ENCODE measurements around the gene ARHGAP23. TPM values are rescaled to one million over a fixed set of nuclear protein-coding genes. Genes with fewer than 3 reads are reported as not detected.

Gene ARHGAP23
- polyA plus RNA-seq, 1 donor: 23.6 TPM

DNA sequence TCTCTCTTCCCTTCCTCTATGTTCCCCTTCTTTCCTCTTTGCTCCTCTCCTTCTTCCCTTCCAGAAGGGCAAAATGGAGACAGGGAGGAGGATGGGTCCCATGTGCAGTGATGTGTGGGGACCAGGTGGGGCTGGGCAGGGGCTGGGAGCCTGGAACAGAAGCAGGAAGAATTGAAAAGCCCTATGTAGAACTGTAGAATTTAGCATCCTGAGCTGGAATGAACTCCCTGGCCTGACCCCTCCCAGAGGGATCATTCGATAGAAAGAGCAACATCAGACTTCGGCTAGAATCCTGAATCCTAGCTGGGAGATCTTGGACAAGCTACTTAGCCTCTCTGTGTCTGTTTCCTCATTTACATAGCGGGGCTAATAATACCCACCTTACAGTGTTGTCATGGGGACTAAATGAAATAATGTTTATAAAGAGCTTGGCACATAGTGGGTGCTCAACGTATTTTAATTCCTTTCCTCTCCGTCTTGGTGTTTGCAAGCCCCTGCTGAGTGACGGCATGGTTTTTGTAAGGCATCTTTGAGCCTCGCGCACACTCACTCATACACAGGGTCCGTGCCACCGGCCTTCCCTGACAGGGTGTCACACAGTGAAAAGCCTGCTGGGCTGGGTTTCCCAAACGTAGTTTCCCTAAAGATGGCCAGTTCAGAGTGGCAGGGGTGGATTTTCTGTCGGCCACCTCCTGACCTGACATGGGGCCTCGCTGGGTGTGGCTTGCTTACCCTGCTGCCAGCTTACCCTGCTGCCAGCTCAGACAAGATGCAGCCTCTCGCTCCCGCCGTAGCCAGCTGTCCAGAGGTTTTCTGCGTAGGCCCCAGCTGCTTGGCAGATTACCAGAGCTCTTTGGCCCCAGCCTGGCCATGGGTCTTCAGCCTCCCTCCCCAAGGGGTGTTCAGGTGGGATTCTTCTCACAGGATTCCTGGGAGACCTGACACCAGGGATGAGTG lies 6.1 kb upstream of the ARHGAP23 start:
- H3K4me3 ChIP-seq (ENCODE audit: low read length): peak overlapping the region; percentile 13
- DNase-seq: no peak
- peaks cover 2% of the 10 kb centered on the region for H3K9me3 ChIP-seq (ENCODE audit: control insufficient read depth, low read depth, low read length)
- H3K27ac ChIP-seq (ENCODE audit: low read length): peak overlapping the region; percentile 37
- H3K4me1 ChIP-seq (ENCODE audit: control insufficient read depth, insufficient read depth, low read length): peaks cover 17% of the 10 kb centered on the region
- peaks cover 46% of the 10 kb centered on the region for H3K27me3 ChIP-seq (ENCODE audit: control insufficient read depth, insufficient read depth, low read length)
- no peaks in the 10 kb centered on the region for H3K36me3 ChIP-seq (ENCODE audit: control insufficient read depth, insufficient read depth, low read length)
- WGBS (ENCODE audit: insufficient coverage, low lambda C conversion rate): 14% methylated on average over 1 of the region's 17 CpGs

DNA sequence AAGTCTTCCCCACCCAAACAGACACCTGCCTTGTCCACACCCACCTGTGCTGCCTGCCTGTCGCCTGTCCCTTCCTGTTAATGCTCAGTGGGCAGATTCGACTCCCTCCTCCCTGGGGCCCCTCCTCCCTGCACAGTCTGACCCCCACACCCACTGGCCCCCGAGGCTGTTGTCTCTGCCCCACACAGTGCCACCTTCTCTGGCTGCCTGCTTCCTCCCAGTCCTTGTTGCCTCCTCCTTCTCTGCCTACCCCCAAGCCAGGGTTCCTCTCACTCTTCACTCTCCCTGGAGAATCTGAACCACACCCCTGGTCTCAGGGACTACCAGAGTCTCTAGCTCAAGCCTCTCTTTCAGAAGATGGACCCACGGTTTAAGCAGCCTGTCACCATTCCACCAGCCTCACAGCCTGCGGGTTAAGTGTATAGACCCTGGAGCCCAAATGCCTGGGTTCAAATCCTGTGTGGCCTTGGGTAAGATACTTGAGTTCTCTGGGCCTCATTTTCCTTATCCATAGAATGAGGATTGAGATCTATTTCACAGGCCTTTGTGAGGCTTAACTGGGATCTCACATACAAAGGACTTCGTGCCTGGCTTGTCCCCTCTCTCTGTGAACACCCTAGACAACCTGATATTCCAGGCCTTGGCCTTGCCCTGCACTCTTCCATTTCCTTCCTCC lies 3.8 kb upstream of the ARHGAP23 start:
- Histone ChIP-seq H3K36me3 (ENCODE audit: control insufficient read depth, insufficient read depth, low read length) (no peaks in the 10 kb centered on the region), H3K4me3 (ENCODE audit: low read length) (no peak overlapping the region), H3K27me3 (ENCODE audit: control insufficient read depth, insufficient read depth, low read length) (peaks cover 34% of the 10 kb centered on the region), H3K4me1 (ENCODE audit: control insufficient read depth, insufficient read depth, low read length) (peaks cover 21% of the 10 kb centered on the region), H3K9me3 (ENCODE audit: control insufficient read depth, low read depth, low read length) (peaks cover 2% of the 10 kb centered on the region), H3K27ac (ENCODE audit: low read length) (no peak overlapping the region)
- WGBS (ENCODE audit: insufficient coverage, low lambda C conversion rate): 83% methylated on average over 1 of the region's 6 CpGs
- DNase-seq: no peak

DNA sequence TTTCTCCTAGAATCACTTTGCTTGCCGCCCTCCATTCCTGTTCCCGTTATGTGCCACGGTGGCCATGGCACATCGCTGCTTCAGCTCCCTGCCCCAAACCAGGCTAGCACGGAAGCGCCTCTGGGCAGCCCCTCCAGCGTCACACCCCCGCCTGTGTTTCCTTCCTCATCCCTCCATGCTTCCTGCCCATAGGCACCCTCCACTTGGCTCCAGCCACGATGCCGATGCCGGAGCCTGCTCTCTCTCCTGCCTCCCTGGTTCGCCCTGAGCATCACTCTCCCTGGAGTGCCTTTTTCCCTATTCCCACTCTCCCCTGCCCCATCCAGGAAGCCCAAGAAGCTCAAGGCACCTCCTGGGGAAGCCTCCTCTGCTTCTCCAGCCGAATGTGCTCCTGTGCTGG lies 3.2 kb upstream of the ARHGAP23 start:
- H3K4me1 ChIP-seq (ENCODE audit: control insufficient read depth, insufficient read depth, low read length): peaks cover 19% of the 10 kb centered on the region
- no peak for DNase-seq
- peaks cover 28% of the 10 kb centered on the region for H3K27me3 ChIP-seq (ENCODE audit: control insufficient read depth, insufficient read depth, low read length)
- no peaks in the 10 kb centered on the region for H3K36me3 ChIP-seq (ENCODE audit: control insufficient read depth, insufficient read depth, low read length)
- H3K9me3 ChIP-seq (ENCODE audit: control insufficient read depth, low read depth, low read length): peaks cover 2% of the 10 kb centered on the region
- no peak overlapping the region for H3K27ac ChIP-seq (ENCODE audit: low read length)
- WGBS (ENCODE audit: insufficient coverage, low lambda C conversion rate): no CpG with 5 or more reads among the region's 13 CpGs
- H3K4me3 ChIP-seq (ENCODE audit: low read length): no peak overlapping the region

DNA sequence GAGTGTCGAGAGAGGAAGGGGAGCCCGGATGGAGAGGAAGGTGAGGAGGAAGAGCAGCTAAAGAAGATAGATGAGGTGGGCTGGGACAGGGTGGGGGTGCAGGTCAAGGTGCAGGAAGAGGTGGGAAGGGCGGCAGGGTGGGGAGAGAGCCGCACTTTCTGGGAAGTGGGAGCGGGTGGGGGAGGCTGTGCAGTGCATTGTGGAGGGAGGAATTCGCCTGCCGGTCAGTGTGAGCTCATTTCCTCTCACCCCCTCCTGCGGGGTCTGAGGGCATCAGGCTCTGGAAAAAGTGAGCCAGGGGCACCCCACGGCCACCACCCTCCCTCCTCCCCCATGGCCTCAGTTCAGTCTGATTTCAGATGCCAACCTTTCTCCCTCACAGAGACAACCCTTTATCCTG lies 2.5 kb upstream of the ARHGAP23 start:
- peaks cover 19% of the 10 kb centered on the region for H3K4me1 ChIP-seq (ENCODE audit: control insufficient read depth, insufficient read depth, low read length)
- no peak for DNase-seq
- peaks cover 21% of the 10 kb centered on the region for H3K27me3 ChIP-seq (ENCODE audit: control insufficient read depth, insufficient read depth, low read length)
- H3K36me3 ChIP-seq (ENCODE audit: control insufficient read depth, insufficient read depth, low read length): no peaks in the 10 kb centered on the region
- H3K4me3 ChIP-seq (ENCODE audit: low read length): no peak overlapping the region
- no peak overlapping the region for H3K27ac ChIP-seq (ENCODE audit: low read length)
- peaks cover 2% of the 10 kb centered on the region for H3K9me3 ChIP-seq (ENCODE audit: control insufficient read depth, low read depth, low read length)
- WGBS (ENCODE audit: insufficient coverage, low lambda C conversion rate): 83% methylated on average over 2 of the region's 9 CpGs

DNA sequence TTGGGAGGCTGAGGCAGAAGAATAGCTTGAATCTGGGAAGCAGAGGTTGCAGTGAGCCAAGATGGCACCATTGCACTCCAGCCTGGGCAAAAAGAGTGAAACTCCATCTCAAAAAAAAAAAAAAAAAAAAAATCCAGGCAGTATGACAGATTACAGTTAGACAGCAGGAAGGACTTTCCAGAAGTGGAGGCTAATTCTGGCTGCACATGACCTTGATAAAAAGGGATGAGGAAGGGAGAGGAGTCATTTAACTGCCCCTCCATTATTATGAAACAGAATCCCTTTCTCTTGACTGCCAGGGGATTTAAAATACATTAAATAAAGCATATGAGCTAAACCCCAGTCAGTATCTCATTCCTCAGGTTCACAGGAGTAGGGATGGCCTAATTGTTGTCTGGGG lies 1.8 kb upstream of the ARHGAP23 start:
- peaks cover 14% of the 10 kb centered on the region for H3K27me3 ChIP-seq (ENCODE audit: control insufficient read depth, insufficient read depth, low read length)
- DNase-seq: no peak
- peaks cover 19% of the 10 kb centered on the region for H3K4me1 ChIP-seq (ENCODE audit: control insufficient read depth, insufficient read depth, low read length)
- no peak overlapping the region for H3K27ac ChIP-seq (ENCODE audit: low read length)
- no peaks in the 10 kb centered on the region for H3K36me3 ChIP-seq (ENCODE audit: control insufficient read depth, insufficient read depth, low read length)
- H3K4me3 ChIP-seq (ENCODE audit: low read length): no peak overlapping the region
- peaks cover 2% of the 10 kb centered on the region for H3K9me3 ChIP-seq (ENCODE audit: control insufficient read depth, low read depth, low read length)

DNA sequence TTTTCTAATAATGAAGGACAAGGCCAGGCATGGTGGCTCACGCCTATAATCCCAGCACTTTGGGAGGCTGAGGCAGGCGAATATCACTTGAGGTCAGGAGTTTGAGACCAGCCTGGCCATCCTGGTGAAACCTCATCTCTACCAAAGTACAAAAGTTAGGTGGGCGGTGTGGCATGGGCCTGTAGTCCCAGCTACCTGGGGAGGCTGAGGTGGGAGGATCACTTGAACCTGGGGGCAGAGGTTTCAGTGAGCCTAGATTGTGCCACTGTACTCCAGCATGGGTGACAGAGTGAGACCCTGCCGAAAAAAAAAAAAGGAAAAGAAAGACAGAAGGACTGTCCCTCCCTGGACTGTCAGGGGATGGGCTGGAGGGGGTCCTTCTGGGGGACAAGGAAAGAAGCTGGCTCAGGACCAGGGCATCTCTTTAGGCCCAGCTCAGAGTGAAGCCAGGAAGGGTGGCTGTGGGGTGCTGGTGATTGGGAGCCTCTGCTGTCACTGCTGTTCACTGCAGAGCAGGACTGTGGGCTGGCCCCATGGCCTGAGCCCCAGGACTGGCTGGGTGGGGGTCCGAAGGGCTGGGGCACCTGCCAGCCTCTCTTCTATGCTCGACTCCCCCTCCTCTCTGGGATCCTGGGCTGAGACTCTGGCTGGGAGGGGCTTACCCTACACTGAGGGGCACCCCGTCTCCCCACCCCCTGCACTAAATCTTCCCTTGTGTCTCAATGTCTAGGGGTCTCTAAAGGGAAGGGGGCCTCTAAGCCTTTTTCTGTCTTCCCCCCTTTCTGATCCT lies 909 bp upstream of the ARHGAP23 start:
- Histone ChIP-seq H3K36me3 (ENCODE audit: control insufficient read depth, insufficient read depth, low read length) (no peaks in the 10 kb centered on the region), H3K27me3 (ENCODE audit: control insufficient read depth, insufficient read depth, low read length) (peaks cover 5% of the 10 kb centered on the region), H3K9me3 (ENCODE audit: control insufficient read depth, low read depth, low read length) (peaks cover 2% of the 10 kb centered on the region), H3K27ac (ENCODE audit: low read length) (no peak overlapping the region), H3K4me1 (ENCODE audit: control insufficient read depth, insufficient read depth, low read length) (peaks cover 19% of the 10 kb centered on the region), H3K4me3 (ENCODE audit: low read length) (peak overlapping the region; percentile 56)
- no peak for DNase-seq
- WGBS (ENCODE audit: insufficient coverage, low lambda C conversion rate): no CpG with 5 or more reads among the region's 7 CpGs

DNA sequence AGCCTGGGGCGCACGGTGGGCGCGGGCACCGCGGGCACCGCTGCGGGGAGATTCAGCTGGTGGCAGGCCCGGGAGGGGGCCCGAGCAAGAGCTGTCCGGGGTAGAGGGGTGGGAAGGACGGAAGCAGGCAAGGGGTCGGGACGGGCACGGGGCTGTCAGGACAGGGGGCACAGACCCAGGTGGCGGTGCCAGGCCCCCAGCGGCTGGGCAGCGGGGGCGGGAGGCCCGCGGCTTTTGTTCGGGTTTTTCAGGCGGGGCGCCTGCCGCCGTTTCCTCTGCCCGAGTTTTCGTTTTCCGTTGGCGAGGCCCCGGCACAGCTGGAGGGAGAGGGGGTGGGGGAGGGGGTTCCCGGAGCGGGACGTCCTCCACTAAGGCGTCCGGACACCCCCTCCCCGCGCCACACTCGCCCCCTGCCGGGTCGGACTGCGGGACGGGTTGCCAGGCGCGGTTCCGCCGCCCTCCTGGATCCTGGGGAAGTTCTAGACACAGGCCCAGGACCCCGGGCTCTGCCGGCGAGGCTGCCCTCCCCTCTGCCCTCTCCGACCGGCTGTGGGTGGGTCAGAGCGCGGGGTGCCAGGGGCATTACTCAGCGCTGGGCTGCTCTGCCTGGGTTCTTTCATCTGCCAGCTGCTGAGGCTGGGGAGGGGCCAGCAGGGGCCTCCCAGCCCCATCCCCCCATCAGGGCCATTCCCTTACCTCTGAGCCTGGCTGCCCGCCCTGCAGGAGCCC lies 543 bp downstream of the ARHGAP23 start:
- H3K4me1 ChIP-seq (ENCODE audit: control insufficient read depth, insufficient read depth, low read length): peaks cover 19% of the 10 kb centered on the region
- no peaks in the 10 kb centered on the region for H3K27me3 ChIP-seq (ENCODE audit: control insufficient read depth, insufficient read depth, low read length)
- peaks cover 2% of the 10 kb centered on the region for H3K9me3 ChIP-seq (ENCODE audit: control insufficient read depth, low read depth, low read length)
- WGBS (ENCODE audit: insufficient coverage, low lambda C conversion rate): no CpG with 5 or more reads among the region's 56 CpGs
- H3K4me3 ChIP-seq (ENCODE audit: low read length): peak overlapping the region; percentile 56
- no peaks in the 10 kb centered on the region for H3K36me3 ChIP-seq (ENCODE audit: control insufficient read depth, insufficient read depth, low read length)
- DNase-seq: no peak
- peak overlapping the region; percentile 55 for H3K27ac ChIP-seq (ENCODE audit: low read length)

DNA sequence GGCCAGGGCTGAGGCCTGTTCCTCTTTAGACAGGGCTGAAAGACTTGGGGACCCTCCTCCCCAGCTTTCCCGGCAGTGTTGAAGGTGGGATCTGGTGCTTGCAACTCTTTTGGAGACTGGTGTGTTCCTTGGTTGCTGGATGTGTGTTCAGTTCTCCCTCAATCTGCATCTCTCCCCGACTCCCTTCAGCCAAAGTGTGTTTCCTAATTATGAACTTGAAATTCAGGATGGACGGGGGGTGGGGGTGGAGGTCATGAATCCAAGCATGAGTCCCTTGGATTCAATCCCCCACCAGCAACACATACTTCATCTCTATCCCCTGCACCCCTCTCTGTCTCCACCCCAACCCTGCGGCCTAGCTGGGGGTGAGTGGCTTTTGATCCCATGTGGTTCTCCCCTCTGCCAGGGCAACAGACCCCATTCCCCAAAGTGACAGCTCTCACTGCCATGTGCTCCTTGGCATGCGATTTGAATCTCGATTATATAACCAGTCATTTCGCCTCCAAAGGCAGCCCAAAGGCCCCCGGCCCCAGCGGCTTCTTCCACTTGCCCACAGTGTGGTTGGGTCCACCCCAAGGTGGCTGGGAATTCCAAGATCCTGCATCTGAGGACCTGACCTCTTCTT lies 1.3 kb downstream of the ARHGAP23 start:
- no CpG with 5 or more reads among the region's 9 CpGs for WGBS (ENCODE audit: insufficient coverage, low lambda C conversion rate)
- Histone ChIP-seq H3K9me3 (ENCODE audit: control insufficient read depth, low read depth, low read length) (no peaks in the 10 kb centered on the region), H3K27ac (ENCODE audit: low read length) (peak overlapping the region; percentile 55), H3K27me3 (ENCODE audit: control insufficient read depth, insufficient read depth, low read length) (no peaks in the 10 kb centered on the region), H3K4me3 (ENCODE audit: low read length) (peak overlapping the region; percentile 56), H3K4me1 (ENCODE audit: control insufficient read depth, insufficient read depth, low read length) (peaks cover 15% of the 10 kb centered on the region), H3K36me3 (ENCODE audit: control insufficient read depth, insufficient read depth, low read length) (no peaks in the 10 kb centered on the region)
- no peak for DNase-seq

DNA sequence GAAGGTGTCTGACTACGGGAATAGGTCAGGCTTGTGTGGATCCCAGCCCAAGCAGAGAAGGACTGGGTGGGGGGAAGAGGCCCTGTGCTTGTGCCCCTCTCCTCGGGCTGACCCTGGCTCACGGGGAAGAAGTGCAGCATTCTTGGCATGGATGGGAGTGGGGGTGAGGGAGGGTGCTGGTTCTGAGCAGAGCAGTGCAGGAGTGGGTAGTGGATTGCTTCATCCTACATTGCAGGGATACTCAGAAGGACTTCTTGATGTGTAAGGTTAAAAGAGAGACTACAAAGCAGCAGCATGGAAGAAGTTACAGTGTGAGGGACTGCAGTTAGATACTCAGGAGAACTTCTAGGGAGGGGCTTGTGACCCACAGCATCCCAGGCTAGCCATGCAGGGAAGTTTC lies 2.1 kb downstream of the ARHGAP23 start:
- H3K4me1 ChIP-seq (ENCODE audit: control insufficient read depth, insufficient read depth, low read length): peaks cover 15% of the 10 kb centered on the region
- H3K36me3 ChIP-seq (ENCODE audit: control insufficient read depth, insufficient read depth, low read length): no peaks in the 10 kb centered on the region
- H3K27me3 ChIP-seq (ENCODE audit: control insufficient read depth, insufficient read depth, low read length): no peaks in the 10 kb centered on the region
- no peak overlapping the region for H3K27ac ChIP-seq (ENCODE audit: low read length)
- WGBS (ENCODE audit: insufficient coverage, low lambda C conversion rate): no CpG with 5 or more reads among the region's 3 CpGs
- DNase-seq: no peak
- no peaks in the 10 kb centered on the region for H3K9me3 ChIP-seq (ENCODE audit: control insufficient read depth, low read depth, low read length)
- no peak overlapping the region for H3K4me3 ChIP-seq (ENCODE audit: low read length)
